Superior temporal gyrus (tissue), 1 donor: Measurements from ENCODE around the gene GSTA4.
"Not testable (repeated sequence)": the region's sequence is repeated elsewhere in the genome, so short reads cannot be mapped to it uniquely, and the experiment has no call there.

Source experiments
- DNase-seq: peaks from one replicate; pipeline ENCODE4 v3.0.0-alpha.2; 2016; ENCODE audit errors: extremely low spot score

GSTA4 gene

GRCh38 chr6:52975580-52975979 lies 19.5 kb downstream of the GSTA4 start:
- DNase-seq: no peak

GRCh38 chr6:52972989-52973388 lies 22.1 kb downstream of the GSTA4 start:
- DNase-seq: no peak

- no peak for DNase-seq
These were observed 25.7 kb downstream of the GSTA4 start for GRCh38 chr6:52969359-52969758.

- DNase-seq: no peak
These were observed 29.0 kb downstream of the GSTA4 start for GRCh38 chr6:52966101-52966500.

- DNase-seq: no peak
These were observed 29.7 kb downstream of the GSTA4 start for GRCh38 chr6:52965380-52965779.

DNA sequence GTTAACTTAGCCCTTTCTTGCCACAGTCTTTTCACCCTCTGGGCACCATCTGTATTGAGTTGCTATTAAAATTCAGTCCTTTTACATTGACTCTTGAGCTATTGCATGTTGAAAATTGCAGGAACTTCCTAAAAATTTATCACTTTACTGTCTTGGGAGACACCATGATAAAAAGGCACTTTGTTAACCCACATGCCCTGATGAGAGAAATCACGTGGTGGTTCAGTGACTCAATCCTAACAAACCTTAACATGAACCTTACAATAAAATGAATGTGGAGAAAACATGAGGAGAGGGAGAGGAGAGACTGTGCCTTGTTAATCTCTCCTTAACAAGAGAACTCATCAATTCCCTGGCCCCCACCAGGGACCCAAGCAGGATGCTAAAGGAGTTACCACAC lies 30.8 kb downstream of the GSTA4 start:
- no peak for DNase-seq

DNA sequence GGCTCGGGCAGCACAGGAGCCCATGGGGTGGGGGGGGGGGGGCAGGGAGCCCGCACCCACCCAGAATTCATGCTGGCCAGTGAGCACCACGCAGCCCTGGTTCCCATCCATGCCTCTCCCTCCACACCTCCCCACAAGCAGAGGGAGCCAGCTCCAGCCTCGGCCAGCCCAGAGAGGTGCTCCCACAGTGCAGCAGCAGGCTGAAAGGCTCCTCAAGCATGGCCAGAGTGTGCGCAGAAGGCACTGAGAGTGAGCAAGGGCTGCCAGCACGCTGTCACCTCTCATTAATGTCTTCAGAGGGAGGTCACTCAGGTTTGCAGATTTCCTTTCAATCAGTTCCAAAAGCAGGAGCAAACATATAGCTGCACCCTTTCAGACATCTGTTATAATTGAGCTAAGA lies 32.4 kb downstream of the GSTA4 start:
- DNase-seq: no peak

GRCh38 chr6:52961022-52961421 lies 34.1 kb downstream of the GSTA4 start:
- DNase-seq: not testable (repeated sequence)

GRCh38 chr6:52960211-52960610 lies 34.9 kb downstream of the GSTA4 start:
- not testable (repeated sequence) for DNase-seq

- no peak for DNase-seq
These were observed 36.4 kb downstream of the GSTA4 start for GRCh38 chr6:52958546-52959255.

GRCh38 chr6:52955871-52956270 lies 39.2 kb downstream of the GSTA4 start:
- no peak for DNase-seq

DNA sequence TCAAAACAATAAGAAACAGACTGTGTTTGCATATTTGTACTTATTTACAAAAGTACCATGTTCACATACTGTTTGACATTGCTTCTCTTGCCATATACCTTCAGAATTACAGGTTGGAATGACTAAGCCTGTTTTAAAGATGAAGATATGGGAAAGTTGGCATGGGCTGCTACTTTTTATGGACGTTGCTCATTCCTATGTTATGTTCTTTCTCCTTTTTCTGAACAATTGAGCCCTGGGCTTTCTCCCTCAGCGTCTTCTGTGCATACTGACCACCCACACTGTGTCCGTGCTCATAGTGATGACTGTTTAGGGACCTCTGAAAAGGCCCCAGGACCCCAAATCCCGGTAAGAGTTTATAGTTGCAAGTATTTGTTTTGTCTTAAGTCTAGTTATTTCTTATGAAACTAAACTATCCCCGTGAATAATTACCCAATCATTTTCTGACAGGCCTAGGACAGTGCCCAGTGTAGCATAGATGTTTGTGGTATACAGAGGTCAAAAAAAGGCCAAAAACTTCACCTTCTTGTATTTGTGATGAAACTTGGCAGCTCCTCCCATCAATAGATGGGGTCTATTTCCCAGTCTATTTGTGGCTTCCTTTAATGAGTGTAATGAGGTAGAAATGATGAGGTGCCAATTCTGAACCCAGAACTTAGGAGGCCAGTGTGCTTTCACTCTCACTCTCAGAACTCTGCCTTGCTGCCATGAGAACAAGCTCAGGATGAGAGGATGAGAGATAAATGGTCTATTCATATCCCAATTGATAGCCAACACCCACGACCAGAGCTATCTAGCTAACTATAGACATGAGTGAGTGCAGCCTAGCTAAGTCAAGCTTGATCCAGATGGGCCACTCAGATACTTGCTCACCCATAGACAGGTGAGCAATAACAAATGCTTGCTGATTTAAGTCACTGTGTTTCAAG lies 40.9 kb downstream of the GSTA4 start:
- DNase-seq: no peak

- no peak for DNase-seq
These were observed 48.8 kb downstream of the GSTA4 start for GRCh38 chr6:52946306-52946705.

DNA sequence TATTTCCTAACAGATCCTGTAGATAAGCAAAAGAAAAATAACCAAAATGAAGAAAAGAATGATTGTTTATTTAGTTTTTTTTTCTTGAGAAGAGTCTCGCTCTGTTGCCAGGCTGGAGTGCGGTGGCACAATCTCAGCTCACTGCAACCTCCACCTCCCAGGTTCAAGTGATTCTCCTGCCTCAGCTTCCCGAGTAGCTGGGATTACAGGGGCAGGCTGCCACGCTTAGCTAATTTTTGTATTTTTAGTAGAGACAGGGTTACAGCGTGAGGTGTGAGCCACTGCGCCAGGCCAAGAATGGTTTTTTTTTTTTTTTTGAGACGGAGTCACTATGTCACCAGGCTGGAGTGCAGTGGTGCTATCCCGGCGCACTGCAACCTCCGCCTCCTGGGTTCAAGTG lies 52.3 kb downstream of the GSTA4 start:
- not testable (repeated sequence) for DNase-seq

DNA sequence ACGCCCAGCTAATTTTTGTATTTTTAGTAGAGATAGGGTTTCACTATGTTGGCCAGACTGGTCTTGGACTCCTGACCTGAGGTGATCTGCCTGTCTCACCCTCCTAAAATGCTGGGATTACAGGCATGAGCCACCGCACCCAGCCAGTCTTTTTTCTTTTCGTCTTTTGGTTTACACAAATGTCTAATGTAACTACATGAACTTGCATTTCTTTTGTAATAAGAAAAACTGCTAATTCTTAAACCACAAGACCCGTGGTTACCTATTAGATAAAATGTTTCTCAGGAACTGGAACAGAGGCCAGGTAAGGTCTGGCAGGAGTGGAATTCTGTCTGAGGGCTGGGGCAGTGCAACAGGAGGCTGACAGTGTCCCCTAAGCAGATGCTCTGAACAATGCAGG lies 52.9 kb downstream of the GSTA4 start:
- no peak for DNase-seq

GRCh38 chr6:52937908-52938307 lies 57.2 kb downstream of the GSTA4 start:
- no peak for DNase-seq

DNA sequence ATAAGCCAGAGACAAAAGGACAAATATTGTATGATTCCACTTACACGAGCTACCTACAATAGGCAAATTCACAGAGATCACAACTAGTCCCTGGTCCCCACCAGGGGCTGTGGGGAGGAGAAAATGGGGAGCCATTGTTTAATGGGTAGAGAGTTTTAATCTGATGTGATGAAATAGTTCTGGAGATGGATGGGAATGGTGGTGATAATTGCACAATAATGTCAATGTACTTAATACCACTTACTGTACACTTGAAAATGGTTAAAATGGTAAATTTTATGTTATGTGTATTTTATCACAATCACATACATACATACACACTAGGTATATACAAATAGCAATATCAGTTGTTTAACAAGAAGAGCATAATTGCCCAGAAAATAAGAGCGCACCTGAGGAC lies 61.3 kb downstream of the GSTA4 start:
- no peak for DNase-seq

GRCh38 chr6:52931351-52931750 lies 63.7 kb downstream of the GSTA4 start:
- no peak for DNase-seq

- DNase-seq: no peak
These were observed 65.5 kb downstream of the GSTA4 start for GRCh38 chr6:52929321-52930164.
